GM20000 (cell line): ENCODE data around the gene ADGB.

ENCODE experiments used
- DNase-seq: peaks from one replicate; pipeline ENCODE4 v3.0.0; 2012; ENCODE audit warnings: low spot score
- TF ChIP-seq, protein P1 (sequence below): IDR thresholded peaks from 2 replicates; pipeline ENCODE4 v1.5.1; 2012; ENCODE audit warnings: mild to moderate bottlenecking, control low read depth; ENCODE audit errors: extremely low read depth, missing control alignments

Gene ADGB

GRCh38 chr6:146634022-146634421, 35.2 kb downstream of the ADGB start:
- no peak for DNase-seq
- TF ChIP-seq, protein P1, sequence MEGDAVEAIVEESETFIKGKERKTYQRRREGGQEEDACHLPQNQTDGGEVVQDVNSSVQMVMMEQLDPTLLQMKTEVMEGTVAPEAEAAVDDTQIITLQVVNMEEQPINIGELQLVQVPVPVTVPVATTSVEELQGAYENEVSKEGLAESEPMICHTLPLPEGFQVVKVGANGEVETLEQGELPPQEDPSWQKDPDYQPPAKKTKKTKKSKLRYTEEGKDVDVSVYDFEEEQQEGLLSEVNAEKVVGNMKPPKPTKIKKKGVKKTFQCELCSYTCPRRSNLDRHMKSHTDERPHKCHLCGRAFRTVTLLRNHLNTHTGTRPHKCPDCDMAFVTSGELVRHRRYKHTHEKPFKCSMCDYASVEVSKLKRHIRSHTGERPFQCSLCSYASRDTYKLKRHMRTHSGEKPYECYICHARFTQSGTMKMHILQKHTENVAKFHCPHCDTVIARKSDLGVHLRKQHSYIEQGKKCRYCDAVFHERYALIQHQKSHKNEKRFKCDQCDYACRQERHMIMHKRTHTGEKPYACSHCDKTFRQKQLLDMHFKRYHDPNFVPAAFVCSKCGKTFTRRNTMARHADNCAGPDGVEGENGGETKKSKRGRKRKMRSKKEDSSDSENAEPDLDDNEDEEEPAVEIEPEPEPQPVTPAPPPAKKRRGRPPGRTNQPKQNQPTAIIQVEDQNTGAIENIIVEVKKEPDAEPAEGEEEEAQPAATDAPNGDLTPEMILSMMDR, result no peak

- TF ChIP-seq, protein P1, result no peak
These were observed 36.4 kb downstream of the ADGB start for GRCh38 chr6:146635165-146635564.

DNA sequence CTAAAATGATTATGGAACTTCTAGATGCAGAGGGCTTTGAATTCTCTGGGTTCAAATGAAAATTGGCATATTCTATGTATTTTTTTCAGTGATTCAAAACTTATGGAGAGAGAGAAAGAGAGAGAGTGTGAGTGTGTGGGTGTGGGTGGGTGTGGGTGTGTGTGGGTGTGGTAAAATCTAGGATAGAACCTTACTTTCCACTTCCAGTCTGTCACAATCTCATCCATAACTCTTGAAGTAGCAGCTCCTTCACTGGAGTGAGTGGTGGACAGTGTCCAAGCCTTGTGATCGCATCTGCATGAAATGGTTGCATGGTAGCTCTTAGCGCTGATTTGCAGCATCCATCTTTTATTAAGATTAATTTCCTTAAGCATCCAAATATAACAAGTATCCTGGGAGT, 37.7 kb downstream of the ADGB start:
- TF ChIP-seq, protein P1, result no peak
- DNase-seq, result no peak

More at GRCh38 chr6:146635165-146635564, 36.4 kb downstream of the ADGB start:
- no peak for DNase-seq

DNA sequence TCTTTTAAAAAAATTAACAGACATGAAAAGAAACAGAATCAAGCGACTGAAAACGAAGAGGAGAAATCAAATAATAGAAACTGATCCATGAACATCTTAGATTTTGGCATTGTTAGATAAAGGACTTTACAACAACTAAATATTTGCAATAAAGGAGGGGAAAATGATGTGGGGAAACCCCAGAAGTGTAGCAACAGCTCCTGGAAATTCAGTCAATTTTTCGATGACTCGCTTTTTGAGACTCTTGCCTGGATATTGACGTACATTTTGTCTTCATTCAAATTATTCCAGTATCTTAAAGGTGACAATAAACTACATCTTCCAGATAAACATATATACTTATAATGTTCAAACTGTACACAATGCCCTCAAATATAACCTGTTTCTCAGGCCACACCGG, 44.1 kb downstream of the ADGB start:
- TF ChIP-seq, protein P1, result no peak
- DNase-seq, result no peak

- no peak for DNase-seq
- TF ChIP-seq, protein P1, result no peak
These were observed 52.2 kb downstream of the ADGB start for GRCh38 chr6:146650799-146651481.

DNA sequence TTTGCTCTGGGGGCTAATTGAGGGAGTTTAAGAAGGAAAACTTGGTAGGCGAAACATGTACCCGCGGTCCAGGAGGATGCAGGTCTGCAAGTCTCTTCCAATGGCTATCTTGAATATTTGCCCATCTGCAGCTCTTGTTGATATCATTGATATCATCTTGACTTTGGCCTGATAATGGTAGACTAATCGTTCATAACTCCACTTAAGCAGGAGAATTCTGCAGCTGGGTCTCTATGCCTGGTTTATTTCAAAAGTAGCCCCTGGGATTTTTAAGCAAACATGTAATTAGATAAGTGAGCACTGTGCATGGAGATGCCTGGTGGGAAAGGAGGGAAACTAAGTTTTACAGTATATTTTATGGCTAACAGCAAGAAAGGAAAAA, 52.7 kb downstream of the ADGB start:
- no peak for DNase-seq
- TF ChIP-seq, protein P1, result no peak

- TF ChIP-seq, protein P1, result no peak
- no peak for DNase-seq
These were observed 58.7 kb downstream of the ADGB start for GRCh38 chr6:146657432-146657831.
